GM18858 (cell line): ENCODE measurements around the gene MRPS2.

Source experiments
- ATAC-seq: cut with Tn5 transposase; IDR thresholded peaks from one replicate; pipeline ENCODE4 v1.9.1; 2021; ENCODE audit not compliant: unreplicated experiment

Gene MRPS2

GRCh38 chr9:135480071-135480939, 20.2 kb upstream of the MRPS2 start:
- ATAC-seq: no peak

- no peak for ATAC-seq
These were observed 19.6 kb upstream of the MRPS2 start for GRCh38 chr9:135480940-135481310.

GRCh38 chr9:135482015-135482754, 18.3 kb upstream of the MRPS2 start:
- no peak for ATAC-seq

GRCh38 chr9:135484460-135485277, 15.8 kb upstream of the MRPS2 start:
- ATAC-seq: no peak

- ATAC-seq: no peak
These were observed 15.1 kb upstream of the MRPS2 start for GRCh38 chr9:135485385-135485784.

DNA sequence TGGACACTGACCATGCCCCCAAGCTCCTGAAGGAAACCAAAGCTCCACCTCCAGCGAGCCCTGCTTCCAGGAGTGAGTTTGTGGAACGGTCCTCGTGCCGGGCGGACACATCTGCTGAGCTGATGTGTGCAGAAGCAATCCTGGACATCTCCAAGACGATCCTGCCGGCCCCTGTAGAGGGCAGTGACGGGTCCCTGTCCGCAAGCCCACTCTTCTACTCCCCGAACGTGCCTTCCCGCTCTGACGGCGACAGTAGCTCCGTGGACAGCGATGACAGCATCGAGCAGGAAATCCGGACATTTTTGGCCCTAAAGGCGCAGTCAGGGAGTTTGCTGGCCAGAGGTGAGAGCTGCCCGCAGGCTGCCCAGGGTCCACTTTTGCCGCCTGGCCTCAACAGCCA, 14.7 kb upstream of the MRPS2 start:
- no peak for ATAC-seq

DNA sequence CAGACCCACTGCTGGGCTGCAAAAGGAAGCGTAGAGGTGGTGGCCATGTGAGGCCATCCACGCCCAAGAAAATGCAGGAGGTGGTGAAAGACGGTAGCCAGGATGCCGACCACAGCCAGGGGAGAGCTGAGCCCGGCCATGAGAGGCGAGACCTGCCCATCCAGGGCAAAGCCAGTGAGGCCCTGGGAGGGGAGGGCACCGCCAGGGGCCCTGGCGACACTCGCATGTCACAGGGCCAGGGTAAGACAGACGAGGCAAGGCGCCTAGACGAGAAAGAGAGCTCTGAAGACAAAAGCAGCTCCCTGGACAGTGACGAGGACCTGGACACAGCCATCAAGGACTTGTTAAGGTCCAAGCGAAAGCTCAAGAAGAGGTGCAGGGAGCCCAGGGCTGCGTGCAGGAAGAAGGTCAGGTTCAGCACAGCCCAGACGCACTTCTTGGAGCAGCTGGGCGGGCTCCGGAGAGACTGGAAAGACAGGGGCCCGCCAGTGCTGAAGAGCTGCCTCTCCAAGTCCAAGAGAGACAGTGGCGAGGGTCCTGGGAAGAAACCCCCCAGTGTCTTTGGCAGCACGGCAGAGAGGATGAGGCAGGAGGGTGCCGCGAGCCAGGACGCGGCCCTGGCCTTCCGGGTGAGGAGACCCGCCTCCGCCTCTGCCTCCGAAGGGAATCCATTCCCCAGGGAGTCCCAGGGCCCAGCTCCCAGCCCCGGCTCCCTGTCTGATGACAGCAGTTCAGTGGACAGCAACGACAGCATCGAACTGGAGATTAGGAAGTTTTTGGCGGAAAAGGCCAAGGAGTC, 14.0 kb upstream of the MRPS2 start:
- ATAC-seq: no peak

- ATAC-seq: no peak
These were observed 13.0 kb upstream of the MRPS2 start for GRCh38 chr9:135487281-135488012.

- ATAC-seq: no peak
These were observed 12.5 kb upstream of the MRPS2 start for GRCh38 chr9:135488013-135488330.

GRCh38 chr9:135488527-135488926, 12.0 kb upstream of the MRPS2 start:
- no peak for ATAC-seq

DNA sequence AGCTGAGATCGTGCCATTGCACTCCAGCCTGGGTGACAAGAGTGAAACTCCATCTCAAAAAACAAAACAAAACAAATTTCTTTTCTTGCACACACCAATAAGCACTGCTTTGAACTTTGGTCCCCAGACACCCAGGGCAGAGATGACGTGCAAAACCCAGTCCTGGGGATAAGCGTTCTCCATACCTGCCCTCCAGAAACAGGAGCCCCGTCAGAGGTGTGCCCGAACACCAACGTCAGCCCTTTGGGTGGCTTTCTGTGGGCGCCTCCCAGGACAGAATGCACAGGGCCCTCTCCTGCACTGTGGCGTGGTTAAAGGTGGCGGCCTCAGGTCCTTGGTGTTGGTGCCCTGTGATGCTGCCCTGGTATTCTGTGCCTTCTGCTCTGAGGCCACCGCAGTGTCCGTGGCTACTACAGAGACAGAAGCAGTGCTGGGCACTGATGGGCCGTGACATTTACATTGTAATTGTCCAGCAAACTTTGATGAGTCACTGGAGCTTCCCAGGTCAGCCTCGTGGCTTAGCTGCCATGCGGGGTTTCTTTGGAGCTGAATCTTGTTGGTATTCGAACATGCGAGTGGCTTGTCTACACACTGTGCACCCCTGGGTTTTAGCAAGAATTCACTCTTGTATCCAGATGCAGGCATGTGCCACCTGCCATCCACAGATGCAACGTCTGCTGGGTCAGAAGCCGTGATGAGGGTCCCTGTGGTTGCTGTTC, 11.1 kb upstream of the MRPS2 start:
- ATAC-seq: no peak

- no peak for ATAC-seq
These were observed 10.2 kb upstream of the MRPS2 start for GRCh38 chr9:135490166-135490870.

DNA sequence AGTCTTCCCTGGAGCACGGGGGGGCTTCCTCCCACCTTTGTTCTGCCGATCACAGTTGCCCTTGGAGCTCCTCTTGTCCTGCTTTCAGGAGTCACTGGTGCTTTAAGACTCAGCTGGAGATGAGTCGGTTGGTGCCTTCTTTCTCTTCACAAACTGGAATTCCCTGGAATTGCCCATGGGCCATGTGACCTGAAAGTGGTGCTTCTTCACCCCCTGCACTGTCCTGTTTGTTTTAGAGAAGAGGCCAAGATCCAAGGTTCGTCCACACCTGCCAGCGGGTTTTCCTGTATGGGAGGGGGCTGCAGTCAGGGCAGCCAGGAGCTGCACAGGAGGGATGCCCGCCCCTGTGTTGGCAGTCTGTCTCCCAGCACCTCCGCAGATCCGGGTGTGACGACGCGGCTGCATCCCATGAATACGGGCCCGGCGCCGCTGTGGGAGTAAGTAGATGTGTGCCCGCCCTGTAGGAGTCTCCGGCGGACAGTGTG, 9.5 kb upstream of the MRPS2 start:
- ATAC-seq: no peak

- no peak for ATAC-seq
These were observed 8.7 kb upstream of the MRPS2 start for GRCh38 chr9:135491764-135492163.

- ATAC-seq: no peak
These were observed 7.4 kb upstream of the MRPS2 start for GRCh38 chr9:135492886-135493669.

GRCh38 chr9:135494791-135495559, 5.5 kb upstream of the MRPS2 start:
- ATAC-seq: no peak
